ENCODE measurements around the gene SNX1.
"Not testable (repeated sequence)": the region's sequence is repeated elsewhere in the genome, so short reads cannot be mapped to it uniquely, and the experiment has no call there.

SNX1 gene

DNA sequence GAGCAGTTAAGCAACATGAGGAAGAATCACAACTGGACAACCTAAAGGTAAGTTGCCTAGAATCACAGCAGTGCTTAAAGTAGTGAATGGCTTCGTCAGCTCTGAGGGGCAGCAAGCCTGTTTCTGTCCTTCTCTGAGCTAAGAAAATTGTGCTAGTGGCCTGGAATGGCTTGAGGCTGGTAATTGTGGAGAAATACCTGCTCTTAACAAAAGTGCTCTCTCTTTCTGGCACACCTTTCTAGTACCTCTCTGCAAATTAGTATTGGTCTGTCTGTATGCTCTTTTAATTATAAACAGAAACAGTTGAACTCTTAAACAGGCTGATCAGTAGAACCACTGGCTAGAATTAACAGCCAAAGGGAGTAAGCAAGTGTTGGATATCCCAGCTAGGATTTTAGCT, 11.6 kb downstream of the SNX1 start:
- TF ChIP-seq, protein P1, sequence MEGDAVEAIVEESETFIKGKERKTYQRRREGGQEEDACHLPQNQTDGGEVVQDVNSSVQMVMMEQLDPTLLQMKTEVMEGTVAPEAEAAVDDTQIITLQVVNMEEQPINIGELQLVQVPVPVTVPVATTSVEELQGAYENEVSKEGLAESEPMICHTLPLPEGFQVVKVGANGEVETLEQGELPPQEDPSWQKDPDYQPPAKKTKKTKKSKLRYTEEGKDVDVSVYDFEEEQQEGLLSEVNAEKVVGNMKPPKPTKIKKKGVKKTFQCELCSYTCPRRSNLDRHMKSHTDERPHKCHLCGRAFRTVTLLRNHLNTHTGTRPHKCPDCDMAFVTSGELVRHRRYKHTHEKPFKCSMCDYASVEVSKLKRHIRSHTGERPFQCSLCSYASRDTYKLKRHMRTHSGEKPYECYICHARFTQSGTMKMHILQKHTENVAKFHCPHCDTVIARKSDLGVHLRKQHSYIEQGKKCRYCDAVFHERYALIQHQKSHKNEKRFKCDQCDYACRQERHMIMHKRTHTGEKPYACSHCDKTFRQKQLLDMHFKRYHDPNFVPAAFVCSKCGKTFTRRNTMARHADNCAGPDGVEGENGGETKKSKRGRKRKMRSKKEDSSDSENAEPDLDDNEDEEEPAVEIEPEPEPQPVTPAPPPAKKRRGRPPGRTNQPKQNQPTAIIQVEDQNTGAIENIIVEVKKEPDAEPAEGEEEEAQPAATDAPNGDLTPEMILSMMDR (IDR thresholded peaks at IDR 0.05; ENCODE audit: low read depth, low read length) = no peak
- in situ Hi-C loops (cut with HindIII; ENCODE audit: low sequenced_read_pairs) = no loop called here

DNA sequence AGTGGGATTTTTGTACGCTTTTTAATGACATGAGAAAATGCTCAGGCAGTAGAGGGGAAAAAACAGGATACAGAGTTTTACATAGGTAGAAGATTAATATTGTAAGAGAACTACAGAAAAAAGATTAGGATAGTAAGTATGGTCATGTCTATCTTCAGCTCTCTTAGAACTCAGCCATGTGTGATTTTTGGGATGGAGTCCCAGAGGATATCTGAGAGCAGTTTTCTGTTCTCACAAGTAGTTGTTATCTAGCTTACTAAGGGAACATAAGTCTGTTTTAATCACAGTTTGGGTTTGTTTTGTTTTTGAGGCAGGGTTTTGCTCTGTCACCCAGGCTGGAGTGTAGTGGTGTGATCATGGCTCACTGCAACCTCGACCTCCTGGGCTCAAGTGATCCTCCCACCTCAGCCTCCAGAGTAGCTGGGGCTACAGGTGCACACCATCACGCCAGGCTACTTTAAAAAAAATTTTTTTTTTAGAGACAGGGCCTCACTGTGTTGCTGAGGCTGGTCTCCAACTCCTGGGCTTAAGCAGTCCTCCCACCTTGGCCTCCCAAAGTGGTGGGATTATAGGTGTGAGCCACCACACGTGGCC, 14.4 kb downstream of the SNX1 start:
- H3K4me3 ChIP-seq (ENCODE audit: low read depth, low read length); DNase-seq (ENCODE audit: low read depth, low spot score); in situ Hi-C loops (cut with HindIII; ENCODE audit: low sequenced_read_pairs): not testable (repeated sequence)

More for the DNA sequence above, 11.6 kb downstream of the SNX1 start:
- no peak overlapping the region for H3K4me3 ChIP-seq (ENCODE audit: low read depth, low read length)
- no peak for DNase-seq (ENCODE audit: low read depth, low spot score)

DNA sequence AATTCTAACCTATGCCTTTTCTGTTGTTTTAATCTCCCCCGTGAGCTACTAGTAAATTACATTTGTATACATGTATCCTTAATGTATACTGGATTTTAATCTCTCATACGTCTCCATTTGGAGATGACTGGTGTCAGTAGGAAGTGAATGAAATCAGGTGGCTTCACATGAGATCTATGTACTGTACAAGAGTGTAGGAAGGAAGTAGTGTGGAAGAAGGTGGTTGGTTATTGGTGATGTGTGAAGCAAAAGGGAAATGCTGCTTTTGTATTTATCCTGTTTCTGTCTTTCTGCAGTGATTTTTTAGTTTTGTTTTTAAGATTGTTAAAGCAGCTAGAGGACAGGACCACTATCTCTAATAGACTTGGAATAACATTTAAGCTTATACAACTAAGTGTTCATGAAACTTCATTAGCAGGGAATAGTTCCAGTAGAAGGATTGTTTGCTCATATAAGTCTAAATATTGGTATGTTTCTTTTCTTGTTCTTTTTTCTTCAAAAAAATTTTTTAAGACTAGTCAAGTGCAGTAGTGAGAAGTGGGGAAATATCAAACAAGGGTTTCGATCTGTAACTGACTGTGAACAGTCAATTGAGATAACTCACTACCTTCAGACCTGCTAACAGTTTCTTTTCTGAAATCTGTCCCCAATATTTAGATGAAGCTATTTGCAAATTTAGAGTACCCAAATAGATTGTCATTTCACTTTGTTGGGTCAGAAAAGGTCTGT, 15.3 kb downstream of the SNX1 start:
- DNase-seq (ENCODE audit: low read depth, low spot score) = no peak
- TF ChIP-seq, protein P1 (IDR thresholded peaks at IDR 0.05; ENCODE audit: low read depth, low read length) = no peak
- H3K4me3 ChIP-seq (ENCODE audit: low read depth, low read length) = no peak overlapping the region
- in situ Hi-C loops (cut with HindIII; ENCODE audit: low sequenced_read_pairs) = no loop called here

DNA sequence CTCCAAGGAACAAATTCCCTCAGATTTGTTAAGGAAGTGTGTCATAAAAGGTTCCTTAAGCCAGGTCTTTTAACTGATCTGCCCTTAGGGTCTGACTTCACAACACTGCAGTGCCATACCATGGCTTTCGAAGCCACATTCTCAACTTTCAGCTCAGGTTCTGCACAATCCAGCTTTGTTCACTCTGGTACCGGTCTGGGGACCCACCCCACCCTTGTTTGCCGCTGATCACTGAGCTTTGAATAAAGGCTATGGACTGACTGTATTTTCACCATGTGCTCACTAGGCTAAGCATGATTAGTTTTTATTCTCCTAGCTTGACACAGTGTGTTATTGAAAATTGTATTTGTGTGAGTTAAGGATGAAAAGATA, 15.9 kb downstream of the SNX1 start:
- no peak overlapping the region for H3K4me3 ChIP-seq (ENCODE audit: low read depth, low read length)
- in situ Hi-C loops (cut with HindIII; ENCODE audit: low sequenced_read_pairs) = no loop called here

DNA sequence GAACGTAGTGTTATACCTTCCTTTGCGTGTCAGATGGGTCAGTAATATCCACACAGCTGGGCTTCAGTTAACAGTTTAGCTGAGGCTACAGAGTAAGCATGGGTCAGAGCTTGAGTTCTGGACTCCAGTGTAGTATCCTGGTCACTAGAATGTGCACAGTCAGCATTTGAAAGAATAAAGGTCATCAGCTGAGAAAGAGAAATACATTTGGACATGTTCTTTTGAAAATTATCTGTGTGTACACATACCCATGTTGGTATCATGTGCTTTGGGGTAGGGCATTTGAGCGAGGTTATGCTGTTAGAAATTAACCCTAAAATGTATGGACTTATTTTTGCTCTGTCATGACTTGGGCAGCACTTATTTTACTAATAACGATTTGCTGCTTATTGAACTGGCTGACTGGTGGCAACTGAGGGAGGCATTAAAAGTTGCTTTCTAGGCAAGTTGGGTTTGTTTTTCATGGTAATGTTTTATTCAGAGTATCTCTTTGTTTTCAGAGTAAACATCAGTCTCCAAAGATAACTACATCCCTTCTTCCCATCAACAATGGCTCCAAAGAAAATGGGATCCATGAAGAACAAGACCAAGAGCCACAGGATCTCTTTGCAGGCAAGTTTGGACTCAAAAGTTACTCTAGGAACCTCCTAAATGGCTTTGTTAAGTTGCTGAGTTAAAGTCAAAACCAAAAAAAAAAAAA, 16.4 kb downstream of the SNX1 start:
- in situ Hi-C loops (cut with HindIII; ENCODE audit: low sequenced_read_pairs) = no loop called here

More for the DNA sequence above, 15.9 kb downstream of the SNX1 start:
- DNase-seq (ENCODE audit: low read depth, low spot score) = no peak
- TF ChIP-seq, protein P1 (IDR thresholded peaks at IDR 0.05; ENCODE audit: low read depth, low read length) = no peak

DNA sequence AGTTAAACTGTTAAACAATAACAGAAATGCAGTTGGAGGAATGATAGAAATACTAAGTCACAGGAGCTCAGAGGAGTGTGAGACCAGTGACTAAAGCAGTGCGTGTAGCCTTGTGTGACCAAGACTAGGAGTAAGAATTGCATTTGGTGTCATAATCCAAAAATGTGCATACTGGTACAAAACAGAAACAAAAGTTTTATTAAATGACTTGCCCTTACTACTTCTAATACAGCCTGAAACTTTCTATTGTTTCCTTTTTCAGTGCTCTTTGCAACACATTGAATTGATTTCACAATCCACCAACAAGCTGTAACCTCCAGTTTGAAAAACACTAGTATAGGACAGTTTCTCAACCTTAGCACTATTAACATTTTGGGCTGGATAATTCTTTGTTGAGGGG, 17.1 kb downstream of the SNX1 start:
- no peak for DNase-seq (ENCODE audit: low read depth, low spot score)
- no peak overlapping the region for H3K4me3 ChIP-seq (ENCODE audit: low read depth, low read length)
- in situ Hi-C loops (cut with HindIII; ENCODE audit: low sequenced_read_pairs) = no loop called here
- TF ChIP-seq, protein P1 (IDR thresholded peaks at IDR 0.05; ENCODE audit: low read depth, low read length) = no peak

More for the DNA sequence above, 16.4 kb downstream of the SNX1 start:
- H3K4me3 ChIP-seq (ENCODE audit: low read depth, low read length) = no peak overlapping the region
- DNase-seq (ENCODE audit: low read depth, low spot score) = no peak
- TF ChIP-seq, protein P1 (IDR thresholded peaks at IDR 0.05; ENCODE audit: low read depth, low read length) = no peak
